SH-SY5Y (cell line): ENCODE measurements around the gene GRIN2A.

Experiments used
- GATA2 ChIP-seq: IDR thresholded peaks from 2 replicates; pipeline ENCODE4 v1.6.1; 2011; ENCODE audit warnings: mild to moderate bottlenecking, low read depth, low read length
- GATA3 ChIP-seq: IDR thresholded peaks from 2 replicates; pipeline ENCODE4 v1.6.1; 2011; ENCODE audit warnings: low read depth, mild to moderate bottlenecking, low read length, moderate library complexity

DNA sequence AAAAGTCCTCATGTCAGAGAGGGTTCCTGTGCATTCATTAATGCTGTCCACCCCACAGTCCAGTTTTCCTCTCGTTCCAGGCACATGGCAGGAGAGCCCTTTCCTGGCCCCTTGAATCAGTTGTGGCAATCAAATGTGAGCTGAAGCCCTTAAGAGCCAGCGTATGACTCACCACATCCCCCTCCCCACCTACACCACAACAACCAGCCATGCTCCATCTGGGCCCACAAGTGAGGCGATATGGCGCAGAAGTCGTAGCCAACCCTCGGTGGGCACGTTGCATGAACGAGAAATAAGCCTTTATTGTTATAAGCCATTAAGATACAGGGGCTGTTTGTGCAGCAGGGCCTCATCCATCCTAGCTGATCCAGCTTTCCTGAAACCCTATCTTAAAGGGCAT, 28.2 kb downstream of the GRIN2A start:
- TF ChIP-seq GATA3, result no peak
- no peak for TF ChIP-seq GATA2
